Epidermal melanocyte (primary cell): ENCODE measurements around the gene CLECL1.
"Not testable (repeated sequence)": the region's sequence is repeated elsewhere in the genome, so short reads cannot be mapped to it uniquely, and the experiment has no call there.

Source experiments
- DNase-seq: peaks from one replicate; pipeline ENCODE4 v3.0.0; 2011; ENCODE audit warnings: low spot score; ENCODE audit not compliant: insufficient read length

CLECL1 gene

GRCh38 chr12:9721394-9722092, 11.4 kb downstream of the CLECL1 start:
- peak; percentile 38 for DNase-seq

DNA sequence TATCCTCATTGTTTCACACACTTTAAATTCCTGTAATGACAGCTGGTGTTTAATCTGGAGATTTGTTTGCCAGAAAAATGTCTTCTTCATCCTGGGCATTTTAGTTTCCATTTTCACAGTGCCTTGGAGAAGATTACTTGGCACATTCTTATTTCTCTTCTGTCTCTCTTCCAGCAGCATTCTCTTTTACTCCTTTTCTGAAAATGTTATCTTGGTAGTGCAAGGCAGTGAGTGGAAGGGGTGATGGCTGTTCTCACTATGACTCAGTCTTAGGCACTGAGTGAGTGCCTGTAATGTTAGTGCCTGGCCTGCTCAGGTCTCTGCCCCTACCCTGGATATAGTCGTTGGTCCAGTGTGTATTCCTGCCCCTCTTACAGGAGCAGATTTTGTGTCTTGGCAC, 13.1 kb downstream of the CLECL1 start:
- DNase-seq = no peak

- DNase-seq = no peak
Measured at GRCh38 chr12:9718968-9719367, 13.9 kb downstream of the CLECL1 start.

GRCh38 chr12:9717070-9717925, 15.6 kb downstream of the CLECL1 start:
- DNase-seq = no peak

GRCh38 chr12:9713032-9713558, 19.8 kb downstream of the CLECL1 start:
- DNase-seq = not testable (repeated sequence)

- no peak for DNase-seq
Measured at GRCh38 chr12:9711664-9712063, 21.2 kb downstream of the CLECL1 start.

DNA sequence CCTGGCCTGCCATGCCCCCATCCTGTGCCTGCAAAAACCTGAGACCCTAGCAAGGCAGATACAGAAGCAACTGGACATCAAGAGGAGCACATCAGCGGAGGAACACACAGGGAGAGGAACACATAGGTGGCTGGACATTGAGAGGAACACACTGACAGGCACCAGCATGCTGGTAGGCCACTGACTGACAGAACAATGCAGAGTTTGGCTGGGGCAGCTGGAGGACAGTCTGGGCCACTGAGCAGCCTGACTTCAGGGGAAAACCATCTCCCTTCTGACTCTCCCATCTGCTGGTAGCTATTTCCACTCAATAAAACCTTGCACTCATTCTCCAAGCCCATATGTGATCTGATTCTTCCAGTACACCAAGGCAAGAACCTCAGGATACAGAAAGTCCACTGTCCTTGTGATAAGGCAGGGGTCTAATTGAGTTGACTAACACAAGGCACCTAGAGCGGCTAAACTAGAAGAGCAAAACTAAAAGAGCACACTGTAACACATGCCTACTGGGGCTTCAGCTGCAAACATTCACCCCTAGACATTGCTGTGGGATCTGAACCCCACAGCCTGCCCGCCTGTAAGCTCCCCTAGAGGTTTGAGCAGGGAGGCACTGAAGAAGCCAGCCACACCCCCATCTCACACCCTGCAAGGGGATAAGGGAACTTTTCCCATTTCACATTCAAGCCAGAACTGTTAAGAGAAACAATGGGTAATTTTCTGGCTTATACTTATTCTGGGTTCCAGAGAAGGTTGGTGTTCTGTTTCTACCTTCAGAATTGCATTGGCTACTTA, 22.1 kb downstream of the CLECL1 start:
- no peak for DNase-seq

GRCh38 chr12:9708853-9709252, 24.0 kb downstream of the CLECL1 start:
- DNase-seq = no peak

GRCh38 chr12:9707864-9708808, 24.8 kb downstream of the CLECL1 start:
- peak; percentile 22 for DNase-seq

- DNase-seq = no peak
Measured at GRCh38 chr12:9707356-9707755, 25.5 kb downstream of the CLECL1 start.

DNA sequence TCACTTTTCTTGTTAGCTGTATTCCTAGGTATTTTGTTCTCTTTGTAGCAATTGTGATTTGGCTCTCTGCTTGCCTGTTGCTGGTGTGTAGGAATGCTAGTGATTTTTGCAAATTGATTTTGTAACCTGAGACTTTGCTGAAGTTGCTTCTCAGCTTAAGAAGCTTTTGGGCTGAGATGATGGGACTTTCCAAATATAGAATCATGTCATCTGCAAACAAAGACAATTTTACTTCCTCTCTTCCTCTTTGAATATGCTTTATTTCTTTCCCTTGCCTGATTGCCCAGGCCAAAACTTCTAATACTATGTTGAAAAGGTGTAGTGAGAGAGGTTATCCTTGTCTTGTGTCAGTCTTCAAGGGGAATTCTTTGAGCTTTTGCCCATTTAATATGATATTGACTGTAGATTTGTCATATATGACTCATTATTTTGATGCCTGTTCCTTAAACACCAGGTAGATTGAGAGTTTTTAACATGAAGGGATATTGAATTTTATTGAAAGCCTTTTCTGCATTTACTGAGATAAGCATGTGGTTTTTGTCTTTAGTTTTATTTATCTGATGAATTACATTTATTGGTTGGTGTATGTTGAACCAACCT, 26.7 kb downstream of the CLECL1 start:
- no peak for DNase-seq

GRCh38 chr12:9704561-9704960, 28.3 kb downstream of the CLECL1 start:
- not testable (repeated sequence) for DNase-seq

GRCh38 chr12:9702255-9702654, 30.6 kb downstream of the CLECL1 start:
- DNase-seq = no peak

GRCh38 chr12:9701380-9702154, 31.3 kb downstream of the CLECL1 start:
- no peak for DNase-seq

DNA sequence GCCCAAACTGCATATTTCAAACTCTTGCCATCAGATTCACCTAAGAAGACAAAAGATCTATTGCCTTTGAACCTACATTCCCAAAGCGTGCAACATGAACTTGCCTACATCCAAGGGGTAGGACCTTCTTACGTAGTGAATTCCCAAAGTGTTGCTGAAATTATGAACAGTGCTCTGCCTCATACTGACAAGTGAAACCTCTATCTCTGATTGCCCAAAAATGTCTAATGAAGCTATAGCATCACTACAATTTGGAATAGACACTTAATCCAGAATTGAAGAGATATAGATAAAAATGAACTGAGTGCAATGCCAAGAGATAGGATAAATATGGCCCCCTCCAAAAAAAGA, 32.3 kb downstream of the CLECL1 start:
- DNase-seq = no peak

DNA sequence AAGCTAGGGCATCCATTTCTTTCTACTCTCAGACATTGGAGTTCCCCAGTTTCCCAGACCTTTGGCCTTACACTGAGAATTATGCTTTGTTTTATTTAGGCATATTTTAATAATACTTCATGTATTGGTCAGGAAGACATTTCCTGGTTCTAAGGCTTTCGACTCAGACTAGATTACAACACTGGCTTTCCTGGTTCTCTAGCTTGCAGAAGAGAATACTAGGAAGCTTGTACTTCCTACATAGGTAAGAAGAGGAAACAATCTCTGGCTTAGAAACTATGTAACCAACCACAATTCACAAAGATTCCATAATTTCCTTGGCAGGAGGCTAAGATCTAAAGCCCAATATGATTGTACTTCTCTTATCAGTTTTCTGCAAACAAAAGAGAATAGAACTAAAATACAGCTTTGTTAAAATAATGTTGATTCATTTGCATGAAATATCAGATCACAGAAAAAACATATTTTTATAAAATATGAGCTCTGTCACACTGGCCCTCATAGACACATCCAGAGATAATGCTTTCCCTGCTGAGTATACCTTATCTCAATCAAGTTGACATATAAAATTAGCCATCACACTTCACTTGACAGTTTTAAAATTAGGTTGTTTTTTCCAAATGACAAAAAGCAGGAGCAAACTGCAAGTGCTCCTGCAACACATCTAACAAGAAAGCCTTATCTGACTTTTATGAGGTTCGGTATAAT, 32.8 kb downstream of the CLECL1 start:
- DNase-seq = no peak

- no peak for DNase-seq
Measured at GRCh38 chr12:9699269-9699897, 33.5 kb downstream of the CLECL1 start.

GRCh38 chr12:9698681-9699080, 34.2 kb downstream of the CLECL1 start:
- DNase-seq = no peak
